H1 (cell line): ENCODE data around the gene PPP2R2D. TPM values are rescaled to one million over a fixed set of nuclear protein-coding genes. Genes with fewer than 3 reads are reported as not detected.

Experiments used
- CTCF ChIA-PET: fragments of 300-600 bp; sonication (Branson Sonifier 250); formaldehyde crosslinking; loops from one replicate; lab custom pipeline; 2021; ENCODE audit not compliant: partially characterized antibody; lab: Charles Lee
- POLR2A ChIA-PET: fragments of 300-600 bp; sonication (Branson Sonifier 250); formaldehyde crosslinking; loops from one replicate; lab custom pipeline; 2021; ENCODE audit warnings: inconsistent platforms; ENCODE audit not compliant: partially characterized antibody; lab: Charles Lee
- DNase-seq, 2 experiments: peaks; one replicate each; pipeline versions ENCODE4 v3.0.0 to v3.0.0-alpha.2; 2010 to 2022; ENCODE audit warnings: low spot score in 2 of 2, low read depth in 1 of 2, mixed read lengths in 1 of 2
- FAIRE-seq: peaks from 2 replicates; lab custom pipeline; 2011; peaks lifted over from hg19 to GRCh38; lab: Jason Lieb, UNC
- H2AFZ ChIP-seq: 2 replicates; pipeline ENCODE4 v1.8.1; 2012; ENCODE audit warnings: low read length, inconsistent platforms
- H2AK5ac ChIP-seq: 2 replicates; pipeline ENCODE4 v1.6.1; 2013; ENCODE audit warnings: low read depth, low read length
- H2BK120ac ChIP-seq: replicated peaks from 2 replicates; pipeline ENCODE3; 2013; ENCODE audit warnings: low read depth, low read length, inconsistent platforms
- H2BK12ac ChIP-seq: 2 replicates; pipeline ENCODE4 v1.6.1; 2013; ENCODE audit warnings: low read depth, low read length
- H2BK15ac ChIP-seq: 2 replicates; pipeline ENCODE4 v1.6.1; 2013; ENCODE audit warnings: low read length
- H2BK20ac ChIP-seq: 2 replicates; pipeline ENCODE4 v1.6.1; 2013; ENCODE audit warnings: low read length
- H2BK5ac ChIP-seq: 2 replicates; pipeline ENCODE4 v1.6.1; 2013; ENCODE audit warnings: low read depth, low read length
- H3K14ac ChIP-seq: 2 replicates; pipeline ENCODE4 v1.6.1; 2013; ENCODE audit warnings: inconsistent platforms; ENCODE audit not compliant: insufficient read length
- H3K18ac ChIP-seq: 2 replicates; pipeline ENCODE4 v1.6.1; 2013; ENCODE audit warnings: low read length; ENCODE audit errors: extremely low read depth
- H3K23ac ChIP-seq: 2 replicates; pipeline ENCODE4 v1.6.1; 2013; ENCODE audit warnings: inconsistent platforms; ENCODE audit not compliant: insufficient read length
- H3K23me2 ChIP-seq: 2 replicates; pipeline ENCODE4 v1.6.1; 2013; ENCODE audit warnings: low read depth, low read length
- H3K27ac ChIP-seq: 2 replicates; pipeline ENCODE4 v1.6.1; 2011; ENCODE audit warnings: low read depth, low read length, inconsistent platforms
- H3K27me3 ChIP-seq, 4 experiments: replicated peaks in 1 of 4; 1 replicate in 1 of 4; 2 replicates in 3 of 4; pipeline versions ENCODE4 v1.6.1 to v1.8.1; 2011 to 2013; ENCODE audit warnings: low read length in 3 of 4, mild to moderate bottlenecking in 3 of 4, inconsistent platforms in 2 of 4, mixed read lengths in 2 of 4, moderate library complexity in 1 of 4; ENCODE audit not compliant: control insufficient read depth in 3 of 4, insufficient read depth in 3 of 4; ENCODE audit errors: extremely low read depth in 1 of 4
- H3K36me3 ChIP-seq, 4 experiments: 2 replicates each; pipeline versions ENCODE4 v1.6.1 to v1.8.1; 2011 to 2013; ENCODE audit warnings: mild to moderate bottlenecking in 4 of 4, low read length in 3 of 4, moderate library complexity in 2 of 4, control low read depth in 1 of 4, inconsistent platforms in 1 of 4; ENCODE audit not compliant: insufficient read depth in 4 of 4, control insufficient read depth in 2 of 4
- H3K4ac ChIP-seq: replicated peaks from 2 replicates; pipeline ENCODE3; 2013; ENCODE audit warnings: low read length, low read depth, mixed read lengths, inconsistent platforms; ENCODE audit not compliant: insufficient read length
- H3K4me1 ChIP-seq, 4 experiments: replicated peaks in 1 of 4; 1 replicate in 1 of 4; 2 replicates in 3 of 4; pipeline versions ENCODE4 v1.6.1 to v1.8.1; 2011 to 2013; ENCODE audit warnings: low read length in 3 of 4, inconsistent platforms in 2 of 4, mixed read lengths in 1 of 4; ENCODE audit not compliant: insufficient read depth in 4 of 4, control insufficient read depth in 3 of 4
- H3K4me2 ChIP-seq, 2 experiments: 2 replicates each; pipeline versions ENCODE4 v1.6.1 to v1.8.1; 2011 to 2013; ENCODE audit warnings: low read depth in 2 of 2, low read length in 2 of 2, control low read depth in 1 of 2, inconsistent platforms in 1 of 2, mild to moderate bottlenecking in 1 of 2; ENCODE audit not compliant: insufficient read depth in 1 of 2
- H3K4me3 ChIP-seq, 4 experiments: fragments of 200-600, 300-600 bp in 1 of 4; sonication (generic), shearing (Covaris generic), sonication (Bioruptor Twin) in 1 of 4; 2 replicates each; pipeline versions ENCODE4 v1.5.1 to v1.8.1; 2011 to 2016; ENCODE audit warnings: low read length in 4 of 4, low read depth in 3 of 4, control low read depth in 2 of 4, inconsistent platforms in 2 of 4, mild to moderate bottlenecking in 2 of 4, mixed read lengths in 1 of 4, moderate library complexity in 1 of 4; ENCODE audit not compliant: insufficient read depth in 2 of 4; ENCODE audit errors: extremely low read depth in 1 of 4
- H3K56ac ChIP-seq: replicated peaks from 2 replicates; pipeline ENCODE3; 2013; ENCODE audit warnings: low read depth, mild to moderate bottlenecking, mixed read lengths, low read length, inconsistent platforms; ENCODE audit not compliant: insufficient read length
- H3K79me1 ChIP-seq: 2 replicates; pipeline ENCODE4 v1.6.1; 2013; ENCODE audit warnings: low read depth, low read length, control low read depth
- H3K79me2 ChIP-seq, 2 experiments: 2 replicates each; pipeline versions ENCODE4 v1.6.1 to v1.8.1; 2012 to 2013; ENCODE audit warnings: low read length in 2 of 2, mild to moderate bottlenecking in 2 of 2, inconsistent platforms in 1 of 2; ENCODE audit not compliant: insufficient read depth in 2 of 2, control insufficient read depth in 1 of 2
- H3K9ac ChIP-seq, 4 experiments: replicated peaks in 1 of 4; 1 replicate in 1 of 4; 2 replicates in 3 of 4; pipeline versions ENCODE4 v1.6.1 to v1.8.1; 2011 to 2013; ENCODE audit warnings: low read depth in 3 of 4, low read length in 3 of 4, control low read depth in 2 of 4, mild to moderate bottlenecking in 2 of 4, moderate library complexity in 2 of 4, inconsistent platforms in 1 of 4; ENCODE audit errors: extremely low read depth in 1 of 4
- H3K9me3 ChIP-seq, 2 experiments: 2 replicates each; pipeline versions ENCODE4 v1.6.1 to v1.8.1; 2012 to 2013; ENCODE audit warnings: mild to moderate bottlenecking in 2 of 2, moderate library complexity in 2 of 2, control low read depth in 1 of 2, inconsistent platforms in 1 of 2, low read depth in 1 of 2, low read length in 1 of 2, mixed read lengths in 1 of 2; ENCODE audit not compliant: insufficient read depth in 2 of 2
- H4K20me1 ChIP-seq, 2 experiments: replicated peaks in 1 of 2; 2 replicates each; pipeline versions ENCODE3 to v1.8.1; 2011 to 2013; ENCODE audit warnings: inconsistent platforms in 2 of 2, low read length in 2 of 2, mild to moderate bottlenecking in 1 of 2; ENCODE audit not compliant: insufficient read depth in 2 of 2, control insufficient read depth in 1 of 2
- H4K5ac ChIP-seq: 2 replicates; pipeline ENCODE4 v1.6.1; 2013; ENCODE audit warnings: low read length, low read depth, mixed read lengths, inconsistent platforms; ENCODE audit not compliant: insufficient read length
- H4K8ac ChIP-seq: 2 replicates; pipeline ENCODE4 v1.8.0; 2013; ENCODE audit warnings: mild to moderate bottlenecking, moderate library complexity, low read length, inconsistent platforms; ENCODE audit not compliant: insufficient read depth; ENCODE audit errors: extremely low read depth
- H4K91ac ChIP-seq: replicated peaks from 2 replicates; pipeline ENCODE3; 2013; ENCODE audit warnings: low read length, mixed read lengths, inconsistent platforms; ENCODE audit not compliant: insufficient read length
- BACH1 ChIP-seq: IDR thresholded peaks from 2 replicates; pipeline ENCODE4 v1.6.1; 2012; ENCODE audit warnings: low read length, improper control_type of control experiment
- CBX5 ChIP-seq: fragments of 300-800, 300-1000 bp; sonication (generic); IDR thresholded peaks from 2 replicates; pipeline ENCODE4 v1.7.1; 2016; ENCODE audit warnings: antibody characterized with exemption, low read length, low read depth
- E2F6 ChIP-seq: IDR thresholded peaks from 2 replicates; pipeline ENCODE4 v1.6.1; 2012; ENCODE audit warnings: inconsistent platforms
- GTF2F1 ChIP-seq: IDR thresholded peaks from 2 replicates; pipeline ENCODE4 v1.6.1; 2012; ENCODE audit warnings: low read depth, low read length, improper control_type of control experiment, borderline replicate concordance
- JUN ChIP-seq: IDR thresholded peaks from 2 replicates; pipeline ENCODE4 v1.6.1; 2011; ENCODE audit warnings: low read depth, mild to moderate bottlenecking, improper control_type of control experiment, low read length
- KDM5A ChIP-seq: fragments of 200-600 bp; IDR thresholded peaks from 2 replicates; pipeline ENCODE4 v1.7.1; 2012; ENCODE audit warnings: mild to moderate bottlenecking, low read length, inconsistent platforms, mixed read lengths
- RFX5 ChIP-seq: IDR thresholded peaks from 2 replicates; pipeline ENCODE4 v1.6.1; 2011; ENCODE audit warnings: low read depth, low read length, improper control_type of control experiment, borderline replicate concordance
- SIN3A ChIP-seq, 2 experiments: IDR thresholded peaks in 1 of 2; conservative IDR thresholded peaks in 1 of 2; 2 replicates each; pipeline ENCODE4 v1.6.1; 2011 to 2012; ENCODE audit warnings: low read length in 2 of 2, improper control_type of control experiment in 1 of 2, low read depth in 1 of 2, mild to moderate bottlenecking in 1 of 2
- SIRT6 ChIP-seq: IDR thresholded peaks from one replicate; pipeline ENCODE4 v1.7.1; 2012; ENCODE audit warnings: low read length, inconsistent platforms
- SIX5 ChIP-seq: IDR thresholded peaks from 2 replicates; pipeline ENCODE4 v1.6.1; 2011; ENCODE audit warnings: mild to moderate bottlenecking, low read depth, low read length
- SP4 ChIP-seq: IDR thresholded peaks from 2 replicates; pipeline ENCODE4 v1.6.1; 2012; ENCODE audit warnings: low read length, inconsistent platforms
- SRF ChIP-seq: IDR thresholded peaks from 2 replicates; pipeline ENCODE4 v1.6.1; 2011; ENCODE audit warnings: mild to moderate bottlenecking, low read depth, low read length, moderate library complexity
- TAF7 ChIP-seq: optimal IDR thresholded peaks from 2 replicates; pipeline ENCODE3; 2011; ENCODE audit warnings: low read depth, mild to moderate bottlenecking, inconsistent platforms, low read length, moderate library complexity, borderline replicate concordance
- TEAD4 ChIP-seq: IDR thresholded peaks from 2 replicates; pipeline ENCODE4 v1.6.1; 2012; ENCODE audit warnings: low read depth, low read length, inconsistent platforms, mixed read lengths
- ZNF274 ChIP-seq: IDR thresholded peaks from 2 replicates; pipeline ENCODE4 v1.7.0; 2012; ENCODE audit warnings: low read length, borderline replicate concordance; ENCODE audit errors: extremely low read depth
- WGBS, 2 experiments: shearing (Covaris generic) in 1 of 2; methylation state at CpG; one replicate each; pipeline versions ENCODE4 v1.1.6 to v1.1.7; 2013 to 2015; ENCODE audit warnings: low lambda C conversion rate in 2 of 2, mixed read lengths in 2 of 2, inconsistent platforms in 1 of 2, low coverage in 1 of 2, missing lambda C conversion rate in 1 of 2; ENCODE audit not compliant: insufficient replicate concordance in 2 of 2, insufficient coverage in 1 of 2, insufficient read length in 1 of 2; ENCODE audit errors: extremely low coverage in 1 of 2, missing lambda C conversion rate in 1 of 2; 5-methylcytosine and 5-hydroxymethylcytosine counted together
- polyA plus RNA-seq, 7 experiments: library from polyadenylated mRNA; depleted of rRNA in 3 of 7; stranded (reverse) in 5 of 7; unstranded in 2 of 7; fragments of >200 nt in 5 of 7; fragments of 200-250 nt in 2 of 7; gene quantifications; 1 replicate in 5 of 7; 2 replicates in 1 of 7; 4 replicates in 1 of 7; pipeline versions ENCODE4 v1.2.1 to v1.2.3, GENCODE V29; 2011 to 2013; ENCODE audit warnings: missing spikeins in 2 of 7, mixed read lengths in 2 of 7
- total RNA-seq: library from RNA; stranded (reverse); fragmentation: NEBNext Ultra II Directional; extraction: Animal tissue kit (Norgen Biotek cat#: 25700); gene quantifications from 2 replicates; pipeline ENCODE4 v1.2.1, GENCODE V29; 2021

Gene PPP2R2D
- total and polyA plus RNA-seq, 2 of the 8 experiments (the other 6 are each of a cell fraction or from before 2014, with no cell fraction given), result 25.4 to 32.8 TPM

GRCh38 chr10:131930150-131930549 is 29.3 kb downstream of the PPP2R2D start:
- no peak overlapping the region for H2BK20ac ChIP-seq
- peaks cover 32 to 37% of the 10 kb centered on the region in 2 experiments for H4K20me1 ChIP-seq
- POLR2A ChIA-PET, result no interaction called here
- no peak overlapping the region for H3K14ac ChIP-seq
- no peak overlapping the region for H3K27ac ChIP-seq
- H4K91ac ChIP-seq, result no peak overlapping the region
- H2BK12ac ChIP-seq, result no peak overlapping the region
- no peak overlapping the region for H3K4me2 ChIP-seq
- no peak overlapping the region for H2BK5ac ChIP-seq
- H3K9ac ChIP-seq, result no peak overlapping the region
- H3K23me2 ChIP-seq, result no peaks in the 10 kb centered on the region
- H3K56ac ChIP-seq, result no peak overlapping the region
- TF ChIP-seq SIX5 (no peak), RFX5 (no peak), ZNF274 (no peak), BACH1 (no peak), E2F6 (no peak), SRF (no peak), TEAD4 (no peak), CBX5 (no peak), SIN3A (conservative IDR thresholded peaks at IDR 0.05 in 1 of 2, IDR thresholded peaks at IDR 0.05 in 1 of 2; ENCODE audit: low read depth in 1 of 2, low read length in 2 of 2) (no peak), SP4 (no peak), TAF7 (no peak), SIRT6 (no peak), KDM5A (no peak), GTF2F1 (no peak), JUN (no peak)
- TF ChIP-seq, all 59 proteins: peak for 0
- no peak overlapping the region for H3K23ac ChIP-seq
- no peak overlapping the region for H2BK120ac ChIP-seq
- FAIRE-seq (no peak), DNase-seq (no peak)
- H4K5ac ChIP-seq, result no peak overlapping the region
- CTCF ChIA-PET, result interaction anchor here (1.8 kb wide), 1 partner anchor 31 kb away, joined by 6 read pairs; no protein-coding TSS in a partner anchor
- 81% methylated on average over 4 of the region's 4 CpGs; no CpG with 5 or more reads in 1 of the 2 experiments for WGBS, 2 experiments
- H2AK5ac ChIP-seq, result no peak overlapping the region
- peaks cover 22 to 100% of the 10 kb centered on the region in 2 experiments for H3K79me2 ChIP-seq
- peaks cover 0 to 3% (median 0%) of the 10 kb centered on the region in 4 experiments; a peak in 1 of 8 replicates for H3K36me3 ChIP-seq
- H2AFZ ChIP-seq, result no peak overlapping the region
- H3K9me3 ChIP-seq, result no peaks in the 10 kb centered on the region; a peak in 1 of 4 replicates
- peaks cover 4 to 42% (median 14%) of the 10 kb centered on the region in 4 experiments; a peak in 6 of 7 replicates for H3K4me1 ChIP-seq
- no peak overlapping the region for H2BK15ac ChIP-seq
- H3K4me3 ChIP-seq, result no peak overlapping the region
- no peaks in the 10 kb centered on the region for H3K27me3 ChIP-seq
- no peak overlapping the region for H3K4ac ChIP-seq
- peaks cover 45% of the 10 kb centered on the region for H3K79me1 ChIP-seq
- no peak overlapping the region for H3K18ac ChIP-seq
- H4K8ac ChIP-seq, result no peak overlapping the region
